Measurements from ENCODE around the gene SLC5A10. TPM values are rescaled to one million over a fixed set of nuclear protein-coding genes. Genes with fewer than 3 reads are reported as not detected.
A peak's percentile ranks its signal among the peaks of the same experiment; 100 is the strongest.

The SLC5A10 gene
- total and polyA plus RNA-seq, 12 donors, result 0.06 to 0.19 (median 0.10) TPM; not detected in 6

GRCh38 chr17:19005137-19005773 is 53.3 kb downstream of the SLC5A10 start:
- peak in 1 of 2 donors; percentile 3 for DNase-seq
- Histone ChIP-seq H3K9me3 (peaks cover 0 to 12% (median 0%) of the 10 kb centered on the region in 11 donors), H3K36me3 (no peaks in the 10 kb centered on the region), H3K27me3 (peaks cover 0 to 14% (median 0%) of the 10 kb centered on the region in 7 donors), H3K4me1 (peaks cover 0 to 33% (median 10%) of the 10 kb centered on the region in 9 donors), H3K4me3 (peak overlapping the region in 8 of 10 donors; percentile 31 to 62 (median 56)), H3K27ac (peak overlapping the region in 1 of 10 donors; percentile 73)
- 83 to 89% methylated on average over 12 to 13 of the region's 13 CpGs for WGBS, 2 donors
- peak in 3 of 8 donors; percentile 7 to 27 (median 10) for ATAC-seq
- no peak for TF ChIP-seq CTCF (IDR thresholded peaks at IDR 0.05)
- intact Hi-C loops (cut with DNase I), result no loop called here

GRCh38 chr17:19005789-19006430 is 53.9 kb downstream of the SLC5A10 start:
- TF ChIP-seq CTCF (IDR thresholded peaks at IDR 0.05), result no peak
- Histone ChIP-seq H3K9me3 (peaks cover 0 to 12% (median 0%) of the 10 kb centered on the region in 11 donors), H3K27ac (no peak overlapping the region), H3K36me3 (no peaks in the 10 kb centered on the region), H3K4me1 (peaks cover 0 to 32% (median 10%) of the 10 kb centered on the region in 9 donors), H3K27me3 (peaks cover 0 to 14% (median 0%) of the 10 kb centered on the region in 7 donors), H3K4me3 (no peak overlapping the region)
- intact Hi-C loops (cut with DNase I), result no loop called here
- ATAC-seq (no peak), DNase-seq (peak in 1 of 2 donors; percentile 1)
- WGBS, 2 donors, result 87 to 92% methylated on average over 4 of the region's 4 CpGs

DNA sequence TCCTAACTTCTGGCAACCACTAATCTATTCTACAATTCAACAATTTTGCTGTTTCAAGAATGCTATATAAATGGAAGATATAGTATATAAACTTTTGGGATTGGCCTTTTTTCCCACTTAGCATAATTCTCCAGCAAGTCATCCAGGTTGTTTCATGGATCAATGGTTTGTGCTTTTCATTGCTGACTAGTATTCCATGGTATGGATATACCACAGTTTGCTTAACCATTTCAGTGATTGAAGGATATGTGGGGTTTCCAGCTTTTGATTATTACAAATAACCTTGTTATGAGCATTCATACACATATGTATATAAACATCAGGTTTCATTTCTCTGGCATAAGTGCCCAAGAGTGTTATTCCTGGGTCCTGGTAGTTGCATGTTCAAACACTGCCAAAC is 54.7 kb downstream of the SLC5A10 start:
- Histone ChIP-seq H3K4me3 (no peak overlapping the region), H3K4me1 (peaks cover 0 to 28% (median 10%) of the 10 kb centered on the region in 9 donors), H3K27ac (no peak overlapping the region), H3K9me3 (peaks cover 0 to 12% (median 0%) of the 10 kb centered on the region in 11 donors), H3K36me3 (no peaks in the 10 kb centered on the region), H3K27me3 (peaks cover 0 to 14% (median 0%) of the 10 kb centered on the region in 7 donors)
- intact Hi-C loops (cut with DNase I), result no loop called here
- DNase-seq (no peak), ATAC-seq (no peak)
- no peak for TF ChIP-seq CTCF (IDR thresholded peaks at IDR 0.05)

DNA sequence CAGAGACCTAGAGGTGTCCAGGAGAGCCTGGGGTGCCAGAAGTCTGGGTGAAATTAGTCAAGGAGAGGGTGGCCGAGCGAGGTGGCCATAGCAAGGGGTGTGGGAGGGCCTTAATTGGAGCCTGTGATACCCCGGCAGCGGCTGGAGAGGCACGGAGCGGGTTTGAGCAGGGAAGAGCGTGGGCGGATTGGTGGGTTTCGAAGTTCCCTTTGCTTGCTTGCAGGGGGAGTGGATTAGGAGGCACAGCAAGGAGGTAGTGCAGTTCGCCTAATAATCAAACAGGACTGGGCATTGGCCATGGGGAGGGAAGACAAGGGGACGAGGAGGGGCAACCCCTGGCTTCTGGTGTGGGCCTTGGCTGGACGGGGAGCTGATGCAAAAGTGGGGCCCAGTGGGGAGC is 58.0 kb downstream of the SLC5A10 start:
- no peak for TF ChIP-seq CTCF (IDR thresholded peaks at IDR 0.05)
- Histone ChIP-seq H3K4me3 (no peak overlapping the region), H3K9me3 (peaks cover 0 to 12% (median 0%) of the 10 kb centered on the region in 11 donors), H3K27me3 (no peaks in the 10 kb centered on the region), H3K27ac (no peak overlapping the region), H3K36me3 (no peaks in the 10 kb centered on the region), H3K4me1 (peaks cover 0 to 2% (median 0%) of the 10 kb centered on the region in 9 donors)
- no peak for DNase-seq
- intact Hi-C loops (cut with DNase I), result no loop called here
- WGBS, 2 donors, result 92 to 95% methylated on average over 12 of the region's 12 CpGs
- ATAC-seq, result no peak
